Nucleus accumbens (tissue), 56 donors: ENCODE measurements around the gene SOWAHC.

Source experiments
- DNase-seq, 56 donors: peaks; one replicate each; lab custom pipeline; 2025; lab: John Stamatoyannopoulos, UW

SOWAHC gene

DNA sequence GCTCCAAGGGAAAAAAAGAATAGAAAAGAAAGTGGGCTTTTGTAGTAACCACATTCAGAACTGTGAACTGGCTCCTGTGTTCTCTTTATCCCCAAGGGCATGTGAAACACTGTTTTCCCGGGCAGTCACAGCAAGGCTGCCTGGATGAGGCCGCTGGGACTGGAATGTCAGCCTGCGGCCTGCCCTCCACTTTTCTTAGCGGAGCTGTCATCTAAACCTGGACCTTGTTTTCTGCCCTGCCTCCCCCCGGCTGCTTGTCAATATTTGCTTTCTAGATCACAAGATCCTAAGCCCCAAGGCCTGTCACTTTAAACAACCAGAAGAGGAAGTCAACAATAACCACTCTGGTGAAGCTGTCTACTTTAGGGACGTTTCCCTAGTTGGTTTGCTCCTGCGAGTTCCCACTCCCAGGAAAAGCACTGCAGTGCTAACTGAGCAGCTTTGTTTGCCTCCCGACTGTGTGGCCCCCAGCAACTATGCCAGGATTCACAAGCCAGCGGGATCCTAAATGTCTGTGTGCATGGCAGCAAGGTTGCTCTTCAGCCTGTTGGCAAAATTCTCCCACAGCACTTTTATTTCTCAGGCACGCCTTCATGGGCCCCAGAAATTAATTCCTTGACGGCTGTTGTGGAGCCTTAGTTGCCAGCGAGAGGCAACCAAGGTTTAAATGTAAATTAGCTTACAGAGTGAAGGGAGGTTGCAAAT is 30.6 kb downstream of the SOWAHC start:
- DNase-seq: peak in 6 of 56 donors; percentile 3 to 14 (median 6)

DNA sequence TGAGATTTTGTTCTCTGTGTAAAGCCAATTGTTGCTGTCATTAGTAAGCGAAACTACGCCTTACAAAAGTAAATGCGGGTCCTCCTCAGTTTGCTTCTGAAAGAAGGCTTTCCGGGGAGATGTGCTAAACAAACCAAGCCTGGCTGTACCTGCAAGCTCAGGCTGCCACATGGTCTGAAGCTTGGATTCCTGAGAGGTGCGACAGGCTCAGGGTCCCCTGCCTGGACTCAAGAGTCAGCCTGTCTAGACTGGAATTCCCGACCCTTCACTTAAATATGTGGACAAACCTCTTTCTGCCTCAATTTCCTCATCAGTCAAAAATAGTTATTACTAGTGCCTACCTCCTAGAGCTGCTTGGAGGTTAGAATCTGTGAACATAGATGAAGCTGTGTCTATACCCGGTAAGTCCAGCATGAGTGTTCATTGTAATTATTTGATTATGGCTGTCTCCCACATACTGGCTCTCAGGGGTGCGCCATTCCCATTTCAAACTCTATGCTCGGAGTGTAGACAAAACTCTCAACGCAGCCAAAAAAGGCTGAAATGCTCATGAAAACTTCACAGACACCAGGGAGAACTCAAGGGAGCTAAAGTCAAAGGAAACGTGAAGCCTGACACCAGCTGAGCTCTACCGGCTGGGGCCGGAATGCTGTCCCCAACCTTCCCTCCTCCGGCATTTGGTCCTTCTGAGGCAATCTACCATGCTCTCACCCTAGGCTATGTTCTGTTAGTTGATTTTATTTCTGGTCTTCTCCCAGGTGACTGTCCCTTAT is 31.4 kb downstream of the SOWAHC start:
- no peak for DNase-seq

GRCh38 chr2:109646961-109647360 is 32.8 kb downstream of the SOWAHC start:
- DNase-seq: no peak

DNA sequence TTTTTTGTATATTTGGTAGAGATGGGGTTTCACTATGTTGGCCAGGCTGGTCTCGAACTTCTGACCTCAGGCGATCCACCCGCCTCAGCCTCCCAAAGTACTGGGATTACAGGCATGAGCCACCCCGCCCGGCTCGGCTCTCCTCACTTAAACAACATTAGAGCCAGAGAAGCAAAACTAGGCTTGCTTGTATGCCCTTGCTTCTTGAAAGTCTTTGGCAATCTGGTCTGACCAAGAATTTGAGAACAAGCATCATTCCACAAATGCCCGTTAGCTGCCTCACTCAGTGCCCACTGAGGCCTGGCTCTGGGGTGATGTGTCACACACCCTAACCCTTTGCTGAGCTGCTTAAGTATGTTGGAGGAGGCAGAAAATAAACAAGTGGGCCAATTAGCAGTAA is 33.5 kb downstream of the SOWAHC start:
- DNase-seq: no peak

DNA sequence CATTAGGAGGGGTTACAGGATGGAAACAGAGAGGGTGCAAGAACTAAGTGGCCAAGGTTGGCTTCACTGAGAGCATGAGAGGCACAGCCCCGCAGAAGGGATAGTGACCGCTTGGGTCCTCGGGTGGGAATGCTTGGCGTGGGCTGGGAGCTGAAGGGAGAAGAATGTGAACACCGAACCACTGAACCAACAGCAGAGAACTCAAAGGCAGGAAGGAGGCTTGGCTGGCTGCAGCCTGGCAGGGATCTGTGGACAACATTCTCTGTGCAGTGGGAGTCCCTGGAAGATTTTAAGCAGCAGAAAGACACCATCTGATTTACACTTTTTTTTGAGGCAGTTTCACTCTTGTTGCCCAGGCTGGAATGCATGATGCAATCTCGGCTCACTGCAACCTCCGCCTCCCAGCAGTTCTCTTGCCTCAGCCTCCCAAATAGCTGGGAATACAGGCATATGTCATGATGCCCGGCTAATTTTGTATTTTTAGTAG is 33.9 kb downstream of the SOWAHC start:
- DNase-seq: no peak

- DNase-seq: no peak
Observed at GRCh38 chr2:109649736-109650695, 35.9 kb downstream of the SOWAHC start.

GRCh38 chr2:109654326-109655050 is 40.3 kb downstream of the SOWAHC start:
- DNase-seq: no peak

- no peak for DNase-seq
Observed at GRCh38 chr2:109655287-109655686, 41.1 kb downstream of the SOWAHC start.

- no peak for DNase-seq
Observed at GRCh38 chr2:109659396-109660045, 45.4 kb downstream of the SOWAHC start.

DNA sequence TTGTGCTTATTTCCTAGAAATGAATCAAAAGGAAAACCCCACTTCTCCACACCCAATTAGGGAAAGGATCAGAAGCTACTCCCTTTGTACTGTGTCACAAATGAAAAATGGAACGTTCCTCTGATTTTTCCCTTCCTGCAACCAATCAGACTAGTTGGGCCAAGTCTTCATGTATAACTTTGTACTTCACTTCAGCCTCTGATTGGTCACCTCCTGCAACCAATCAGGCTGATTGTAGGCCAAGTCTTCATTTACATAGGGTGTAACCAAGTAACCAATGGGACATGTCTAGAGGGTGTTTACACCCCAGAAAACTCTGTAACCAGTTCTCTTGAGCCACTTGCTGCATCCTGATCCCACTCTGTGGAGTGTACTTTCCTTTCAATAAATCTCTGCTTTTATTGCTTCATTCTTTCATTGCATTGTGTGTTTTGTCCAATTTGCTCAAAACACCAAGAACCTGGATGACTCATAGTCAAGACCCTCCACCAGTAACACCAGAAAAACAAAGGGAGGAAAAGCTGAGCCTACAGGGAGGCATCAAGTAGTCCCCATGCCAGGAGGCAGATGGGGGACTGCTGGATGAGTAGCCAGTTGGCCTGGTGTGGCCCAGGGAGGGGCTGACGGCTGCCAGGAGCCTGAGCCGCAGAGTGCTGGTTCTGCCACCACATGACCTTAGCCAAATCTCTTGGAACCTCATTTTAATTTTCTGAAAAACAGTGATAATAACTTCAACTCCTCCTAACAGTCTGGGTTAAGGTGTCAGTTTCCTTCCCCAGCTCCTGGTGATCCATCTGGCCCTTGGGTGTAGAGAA is 46.1 kb downstream of the SOWAHC start:
- no peak for DNase-seq

- no peak for DNase-seq
Observed at GRCh38 chr2:109662889-109663288, 48.7 kb downstream of the SOWAHC start.

DNA sequence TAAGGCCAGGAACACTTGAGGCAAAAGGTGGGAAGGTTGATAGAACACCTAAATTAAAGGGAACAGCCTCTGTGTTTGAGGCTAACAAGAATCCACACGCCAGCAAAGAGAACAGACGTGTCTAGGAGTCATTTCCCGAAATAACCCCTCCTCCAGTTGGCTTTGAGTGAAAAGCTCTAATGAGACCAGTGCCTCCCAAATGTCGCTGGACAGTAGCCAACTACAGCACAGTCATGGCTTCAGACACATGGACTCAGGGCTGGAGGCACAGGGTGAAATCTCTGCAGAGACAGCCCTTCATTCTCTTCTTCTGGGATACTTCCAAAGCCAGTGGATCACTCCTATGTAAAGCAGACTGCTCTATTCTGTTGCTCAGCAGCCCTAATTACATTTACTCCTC is 49.6 kb downstream of the SOWAHC start:
- peak in 44 of 56 donors; percentile 2 to 75 (median 29) for DNase-seq

GRCh38 chr2:109666466-109666865 is 52.3 kb downstream of the SOWAHC start:
- no peak for DNase-seq
